ENCODE results near the gene CFAP298. TPM values are rescaled to one million over a fixed set of nuclear protein-coding genes. Genes with fewer than 3 reads are reported as not detected.
"Not testable (repeated sequence)": the region's sequence is repeated elsewhere in the genome, so short reads cannot be mapped to it uniquely, and the experiment has no call there.

The CFAP298 gene
- total RNA-seq, 1 experiment from 2014 or later, result 96.0 TPM

GRCh38 chr21:32626621-32627196 lies 14.5 kb upstream of the CFAP298 start:
- no peaks in the 10 kb centered on the region for H3K9me2 ChIP-seq (replicated peaks; ENCODE audit: low read length)
- H3K79me2 ChIP-seq (ENCODE audit: low read length), result no peaks in the 10 kb centered on the region
- intact Hi-C loops (cut with micrococcal nuclease), result no loop called here
- H3K4me1 ChIP-seq (ENCODE audit: insufficient read depth, low read length), result no peaks in the 10 kb centered on the region; the same call in 1 of the 2 replicates
- CTCF ChIA-PET, result no interaction called here
- no TSS peak for BruUV-seq (replicated peaks)
- POLR2A ChIA-PET (ENCODE audit: unreplicated experiment), result interaction anchor here (0.6 kb wide), 1 partner anchor 56 kb away, joined by 6 read pairs; no protein-coding TSS in a partner anchor
- no peak overlapping the region for H3K27ac ChIP-seq (ENCODE audit: low read length)
- no peak for ATAC-seq
- H3K27me3 ChIP-seq (ENCODE audit: low read length), result no peaks in the 10 kb centered on the region; the same call in 1 of the 2 replicates
- H2AFZ ChIP-seq (ENCODE audit: low read length), result no peak overlapping the region
- H4K20me1 ChIP-seq (ENCODE audit: low read length), result no peaks in the 10 kb centered on the region
- no peaks in the 10 kb centered on the region for H3F3A ChIP-seq (ENCODE audit: low read length, unreplicated experiment)
- DNase-seq, result peak; percentile 19
- no peak overlapping the region for H3K4me2 ChIP-seq (ENCODE audit: low read length)
- no peaks in the 10 kb centered on the region for H3K36me3 ChIP-seq (ENCODE audit: low read depth, low read length)
- H3K9me3 ChIP-seq (ENCODE audit: low read length), result no peaks in the 10 kb centered on the region
- TF ChIP-seq, protein P1, sequence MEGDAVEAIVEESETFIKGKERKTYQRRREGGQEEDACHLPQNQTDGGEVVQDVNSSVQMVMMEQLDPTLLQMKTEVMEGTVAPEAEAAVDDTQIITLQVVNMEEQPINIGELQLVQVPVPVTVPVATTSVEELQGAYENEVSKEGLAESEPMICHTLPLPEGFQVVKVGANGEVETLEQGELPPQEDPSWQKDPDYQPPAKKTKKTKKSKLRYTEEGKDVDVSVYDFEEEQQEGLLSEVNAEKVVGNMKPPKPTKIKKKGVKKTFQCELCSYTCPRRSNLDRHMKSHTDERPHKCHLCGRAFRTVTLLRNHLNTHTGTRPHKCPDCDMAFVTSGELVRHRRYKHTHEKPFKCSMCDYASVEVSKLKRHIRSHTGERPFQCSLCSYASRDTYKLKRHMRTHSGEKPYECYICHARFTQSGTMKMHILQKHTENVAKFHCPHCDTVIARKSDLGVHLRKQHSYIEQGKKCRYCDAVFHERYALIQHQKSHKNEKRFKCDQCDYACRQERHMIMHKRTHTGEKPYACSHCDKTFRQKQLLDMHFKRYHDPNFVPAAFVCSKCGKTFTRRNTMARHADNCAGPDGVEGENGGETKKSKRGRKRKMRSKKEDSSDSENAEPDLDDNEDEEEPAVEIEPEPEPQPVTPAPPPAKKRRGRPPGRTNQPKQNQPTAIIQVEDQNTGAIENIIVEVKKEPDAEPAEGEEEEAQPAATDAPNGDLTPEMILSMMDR (conservative IDR thresholded peaks at IDR 0.05; ENCODE audit: low read depth, low read length), result no peak
- no peak overlapping the region for H3K9ac ChIP-seq (ENCODE audit: low read length)
- no peak overlapping the region for H3K4me3 ChIP-seq (ENCODE audit: low read length)

- ATAC-seq; BruUV-seq (replicated peaks); H3K27ac ChIP-seq (ENCODE audit: low read length); H3K9ac ChIP-seq (ENCODE audit: low read length); H3K36me3 ChIP-seq (ENCODE audit: low read depth, low read length); H3K4me3 ChIP-seq (ENCODE audit: low read length); H3F3A ChIP-seq (ENCODE audit: low read length, unreplicated experiment); H3K9me2 ChIP-seq (replicated peaks; ENCODE audit: low read length); H3K9me3 ChIP-seq (ENCODE audit: low read length); H3K27me3 ChIP-seq (ENCODE audit: low read length); intact Hi-C loops (cut with micrococcal nuclease); DNase-seq; H3K4me2 ChIP-seq (ENCODE audit: low read length); H3K4me1 ChIP-seq (ENCODE audit: insufficient read depth, low read length); POLR2A ChIA-PET (ENCODE audit: unreplicated experiment); H4K20me1 ChIP-seq (ENCODE audit: low read length); CTCF ChIA-PET; H2AFZ ChIP-seq (ENCODE audit: low read length); H3K79me2 ChIP-seq (ENCODE audit: low read length): not testable (repeated sequence)
Measured at GRCh38 chr21:32618218-32618617, 6.0 kb upstream of the CFAP298 start.

GRCh38 chr21:32613436-32614043 lies 1.4 kb upstream of the CFAP298 start:
- ChIA-PET POLR2A (ENCODE audit: unreplicated experiment) (no interaction called here), CTCF (no interaction called here)
- Histone ChIP-seq H3K9me3 (ENCODE audit: low read length) (no peaks in the 10 kb centered on the region), H3K9me2 (replicated peaks; ENCODE audit: low read length) (no peaks in the 10 kb centered on the region), H3K4me3 (ENCODE audit: low read length) (peak overlapping the region; percentile 97), H3K79me2 (ENCODE audit: low read length) (peaks cover 24% of the 10 kb centered on the region), H3K4me1 (ENCODE audit: insufficient read depth, low read length) (peaks cover 5% of the 10 kb centered on the region; the same call in 1 of the 2 replicates), H3K9ac (ENCODE audit: low read length) (peak overlapping the region; percentile 88), H4K20me1 (ENCODE audit: low read length) (no peaks in the 10 kb centered on the region), H3F3A (ENCODE audit: low read length, unreplicated experiment) (no peaks in the 10 kb centered on the region), H3K27me3 (ENCODE audit: low read length) (no peaks in the 10 kb centered on the region), H2AFZ (ENCODE audit: low read length) (peak overlapping the region; percentile 93), H3K36me3 (ENCODE audit: low read depth, low read length) (peaks cover 10% of the 10 kb centered on the region), H3K4me2 (ENCODE audit: low read length) (peak overlapping the region; percentile 87), H3K27ac (ENCODE audit: low read length) (no peak overlapping the region)
- ATAC-seq (no peak), DNase-seq (no peak)
- intact Hi-C loops (cut with micrococcal nuclease), result no loop called here
- TF ChIP-seq, protein P1 (conservative IDR thresholded peaks at IDR 0.05; ENCODE audit: low read depth, low read length), result no peak
- no peak for TF ChIP-seq EZH2phosphoT487 (IDR thresholded peaks at IDR 0.05; ENCODE audit: borderline replicate concordance, low read length)
- TF ChIP-seq EZH2 (IDR thresholded peaks at IDR 0.05; ENCODE audit: low read length, unreplicated experiment), result no peak
- BruUV-seq (replicated peaks), result no TSS peak

All from PC-3 (cell line).